H1 (cell line): ENCODE measurements around the gene PPP1R13B. TPM values are rescaled to one million over a fixed set of nuclear protein-coding genes. Genes with fewer than 3 reads are reported as not detected.

Source experiments
- CTCF ChIA-PET: fragments of 300-600 bp; sonication (Branson Sonifier 250); formaldehyde crosslinking; loops from one replicate; lab custom pipeline; 2021; ENCODE audit not compliant: partially characterized antibody; lab: Charles Lee
- POLR2A ChIA-PET: fragments of 300-600 bp; sonication (Branson Sonifier 250); formaldehyde crosslinking; loops from one replicate; lab custom pipeline; 2021; ENCODE audit warnings: inconsistent platforms; ENCODE audit not compliant: partially characterized antibody; lab: Charles Lee
- DNase-seq, 2 experiments: peaks; one replicate each; pipeline versions ENCODE4 v3.0.0 to v3.0.0-alpha.2; 2010 to 2022; ENCODE audit warnings: low spot score in 2 of 2, low read depth in 1 of 2, mixed read lengths in 1 of 2
- FAIRE-seq: peaks from 2 replicates; lab custom pipeline; 2011; peaks lifted over from hg19 to GRCh38; lab: Jason Lieb, UNC
- H2AFZ ChIP-seq: 2 replicates; pipeline ENCODE4 v1.8.1; 2012; ENCODE audit warnings: low read length, inconsistent platforms
- H2AK5ac ChIP-seq: 2 replicates; pipeline ENCODE4 v1.6.1; 2013; ENCODE audit warnings: low read depth, low read length
- H2BK120ac ChIP-seq: replicated peaks from 2 replicates; pipeline ENCODE3; 2013; ENCODE audit warnings: low read depth, low read length, inconsistent platforms
- H2BK12ac ChIP-seq: 2 replicates; pipeline ENCODE4 v1.6.1; 2013; ENCODE audit warnings: low read depth, low read length
- H2BK15ac ChIP-seq: 2 replicates; pipeline ENCODE4 v1.6.1; 2013; ENCODE audit warnings: low read length
- H2BK20ac ChIP-seq: 2 replicates; pipeline ENCODE4 v1.6.1; 2013; ENCODE audit warnings: low read length
- H2BK5ac ChIP-seq: 2 replicates; pipeline ENCODE4 v1.6.1; 2013; ENCODE audit warnings: low read depth, low read length
- H3K14ac ChIP-seq: 2 replicates; pipeline ENCODE4 v1.6.1; 2013; ENCODE audit warnings: inconsistent platforms; ENCODE audit not compliant: insufficient read length
- H3K18ac ChIP-seq: 2 replicates; pipeline ENCODE4 v1.6.1; 2013; ENCODE audit warnings: low read length; ENCODE audit errors: extremely low read depth
- H3K23ac ChIP-seq: 2 replicates; pipeline ENCODE4 v1.6.1; 2013; ENCODE audit warnings: inconsistent platforms; ENCODE audit not compliant: insufficient read length
- H3K23me2 ChIP-seq: 2 replicates; pipeline ENCODE4 v1.6.1; 2013; ENCODE audit warnings: low read depth, low read length
- H3K27ac ChIP-seq: 2 replicates; pipeline ENCODE4 v1.6.1; 2011; ENCODE audit warnings: low read depth, low read length, inconsistent platforms
- H3K27me3 ChIP-seq, 4 experiments: replicated peaks in 1 of 4; 1 replicate in 1 of 4; 2 replicates in 3 of 4; pipeline versions ENCODE4 v1.6.1 to v1.8.1; 2011 to 2013; ENCODE audit warnings: low read length in 3 of 4, mild to moderate bottlenecking in 3 of 4, inconsistent platforms in 2 of 4, mixed read lengths in 2 of 4, moderate library complexity in 1 of 4; ENCODE audit not compliant: control insufficient read depth in 3 of 4, insufficient read depth in 3 of 4; ENCODE audit errors: extremely low read depth in 1 of 4
- H3K36me3 ChIP-seq, 4 experiments: 2 replicates each; pipeline versions ENCODE4 v1.6.1 to v1.8.1; 2011 to 2013; ENCODE audit warnings: mild to moderate bottlenecking in 4 of 4, low read length in 3 of 4, moderate library complexity in 2 of 4, control low read depth in 1 of 4, inconsistent platforms in 1 of 4; ENCODE audit not compliant: insufficient read depth in 4 of 4, control insufficient read depth in 2 of 4
- H3K4ac ChIP-seq: replicated peaks from 2 replicates; pipeline ENCODE3; 2013; ENCODE audit warnings: low read length, low read depth, mixed read lengths, inconsistent platforms; ENCODE audit not compliant: insufficient read length
- H3K4me1 ChIP-seq, 4 experiments: replicated peaks in 1 of 4; 1 replicate in 1 of 4; 2 replicates in 3 of 4; pipeline versions ENCODE4 v1.6.1 to v1.8.1; 2011 to 2013; ENCODE audit warnings: low read length in 3 of 4, inconsistent platforms in 2 of 4, mixed read lengths in 1 of 4; ENCODE audit not compliant: insufficient read depth in 4 of 4, control insufficient read depth in 3 of 4
- H3K4me2 ChIP-seq, 2 experiments: 2 replicates each; pipeline versions ENCODE4 v1.6.1 to v1.8.1; 2011 to 2013; ENCODE audit warnings: low read depth in 2 of 2, low read length in 2 of 2, control low read depth in 1 of 2, inconsistent platforms in 1 of 2, mild to moderate bottlenecking in 1 of 2; ENCODE audit not compliant: insufficient read depth in 1 of 2
- H3K4me3 ChIP-seq, 4 experiments: fragments of 200-600, 300-600 bp in 1 of 4; sonication (generic), shearing (Covaris generic), sonication (Bioruptor Twin) in 1 of 4; 2 replicates each; pipeline versions ENCODE4 v1.5.1 to v1.8.1; 2011 to 2016; ENCODE audit warnings: low read length in 4 of 4, low read depth in 3 of 4, control low read depth in 2 of 4, inconsistent platforms in 2 of 4, mild to moderate bottlenecking in 2 of 4, mixed read lengths in 1 of 4, moderate library complexity in 1 of 4; ENCODE audit not compliant: insufficient read depth in 2 of 4; ENCODE audit errors: extremely low read depth in 1 of 4
- H3K56ac ChIP-seq: replicated peaks from 2 replicates; pipeline ENCODE3; 2013; ENCODE audit warnings: low read depth, mild to moderate bottlenecking, mixed read lengths, low read length, inconsistent platforms; ENCODE audit not compliant: insufficient read length
- H3K79me1 ChIP-seq: 2 replicates; pipeline ENCODE4 v1.6.1; 2013; ENCODE audit warnings: low read depth, low read length, control low read depth
- H3K79me2 ChIP-seq, 2 experiments: 2 replicates each; pipeline versions ENCODE4 v1.6.1 to v1.8.1; 2012 to 2013; ENCODE audit warnings: low read length in 2 of 2, mild to moderate bottlenecking in 2 of 2, inconsistent platforms in 1 of 2; ENCODE audit not compliant: insufficient read depth in 2 of 2, control insufficient read depth in 1 of 2
- H3K9ac ChIP-seq, 4 experiments: replicated peaks in 1 of 4; 1 replicate in 1 of 4; 2 replicates in 3 of 4; pipeline versions ENCODE4 v1.6.1 to v1.8.1; 2011 to 2013; ENCODE audit warnings: low read depth in 3 of 4, low read length in 3 of 4, control low read depth in 2 of 4, mild to moderate bottlenecking in 2 of 4, moderate library complexity in 2 of 4, inconsistent platforms in 1 of 4; ENCODE audit errors: extremely low read depth in 1 of 4
- H3K9me3 ChIP-seq, 2 experiments: 2 replicates each; pipeline versions ENCODE4 v1.6.1 to v1.8.1; 2012 to 2013; ENCODE audit warnings: mild to moderate bottlenecking in 2 of 2, moderate library complexity in 2 of 2, control low read depth in 1 of 2, inconsistent platforms in 1 of 2, low read depth in 1 of 2, low read length in 1 of 2, mixed read lengths in 1 of 2; ENCODE audit not compliant: insufficient read depth in 2 of 2
- H4K20me1 ChIP-seq, 2 experiments: replicated peaks in 1 of 2; 2 replicates each; pipeline versions ENCODE3 to v1.8.1; 2011 to 2013; ENCODE audit warnings: inconsistent platforms in 2 of 2, low read length in 2 of 2, mild to moderate bottlenecking in 1 of 2; ENCODE audit not compliant: insufficient read depth in 2 of 2, control insufficient read depth in 1 of 2
- H4K5ac ChIP-seq: 2 replicates; pipeline ENCODE4 v1.6.1; 2013; ENCODE audit warnings: low read length, low read depth, mixed read lengths, inconsistent platforms; ENCODE audit not compliant: insufficient read length
- H4K8ac ChIP-seq: 2 replicates; pipeline ENCODE4 v1.8.0; 2013; ENCODE audit warnings: mild to moderate bottlenecking, moderate library complexity, low read length, inconsistent platforms; ENCODE audit not compliant: insufficient read depth; ENCODE audit errors: extremely low read depth
- H4K91ac ChIP-seq: replicated peaks from 2 replicates; pipeline ENCODE3; 2013; ENCODE audit warnings: low read length, mixed read lengths, inconsistent platforms; ENCODE audit not compliant: insufficient read length
- CHD2 ChIP-seq: IDR thresholded peaks from 2 replicates; pipeline ENCODE4 v1.6.1; 2012; ENCODE audit warnings: low read length, improper control_type of control experiment
- JUN ChIP-seq: IDR thresholded peaks from 2 replicates; pipeline ENCODE4 v1.6.1; 2011; ENCODE audit warnings: low read depth, mild to moderate bottlenecking, improper control_type of control experiment, low read length
- KDM1A ChIP-seq: fragments of 200-600, 300-600 bp; sonication (generic); IDR thresholded peaks from 2 replicates; pipeline ENCODE4 v1.7.1; 2016; ENCODE audit warnings: mild to moderate bottlenecking, low read length, borderline replicate concordance
- KDM4A ChIP-seq: IDR thresholded peaks from one replicate; pipeline ENCODE4 v1.7.1; 2012; ENCODE audit warnings: low read depth, mild to moderate bottlenecking, moderate library complexity, low read length, inconsistent platforms; ENCODE audit not compliant: severe bottlenecking
- RBBP5 ChIP-seq: IDR thresholded peaks from 2 replicates; pipeline ENCODE4 v1.7.1; 2012; ENCODE audit warnings: low read depth, mild to moderate bottlenecking, inconsistent platforms, low read length, moderate library complexity, borderline replicate concordance
- RNF2 ChIP-seq: fragments of 200-900, 300-1000 bp; sonication (generic); IDR thresholded peaks from 2 replicates; pipeline ENCODE4 v1.7.1; 2016; ENCODE audit warnings: borderline replicate concordance, low read depth, mild to moderate bottlenecking, antibody characterized with exemption, low read length; ENCODE audit not compliant: poor library complexity, severe bottlenecking; ENCODE audit errors: missing control alignments
- SIRT6 ChIP-seq: IDR thresholded peaks from one replicate; pipeline ENCODE4 v1.7.1; 2012; ENCODE audit warnings: low read length, inconsistent platforms
- SRF ChIP-seq: IDR thresholded peaks from 2 replicates; pipeline ENCODE4 v1.6.1; 2011; ENCODE audit warnings: mild to moderate bottlenecking, low read depth, low read length, moderate library complexity
- TAF7 ChIP-seq: optimal IDR thresholded peaks from 2 replicates; pipeline ENCODE3; 2011; ENCODE audit warnings: low read depth, mild to moderate bottlenecking, inconsistent platforms, low read length, moderate library complexity, borderline replicate concordance
- ZNF274 ChIP-seq: IDR thresholded peaks from 2 replicates; pipeline ENCODE4 v1.7.0; 2012; ENCODE audit warnings: low read length, borderline replicate concordance; ENCODE audit errors: extremely low read depth
- WGBS, 2 experiments: shearing (Covaris generic) in 1 of 2; methylation state at CpG; one replicate each; pipeline versions ENCODE4 v1.1.6 to v1.1.7; 2013 to 2015; ENCODE audit warnings: low lambda C conversion rate in 2 of 2, mixed read lengths in 2 of 2, inconsistent platforms in 1 of 2, low coverage in 1 of 2, missing lambda C conversion rate in 1 of 2; ENCODE audit not compliant: insufficient replicate concordance in 2 of 2, insufficient coverage in 1 of 2, insufficient read length in 1 of 2; ENCODE audit errors: extremely low coverage in 1 of 2, missing lambda C conversion rate in 1 of 2; 5-methylcytosine and 5-hydroxymethylcytosine counted together
- polyA plus RNA-seq, 7 experiments: library from polyadenylated mRNA; depleted of rRNA in 3 of 7; stranded (reverse) in 5 of 7; unstranded in 2 of 7; fragments of >200 nt in 5 of 7; fragments of 200-250 nt in 2 of 7; gene quantifications; 1 replicate in 5 of 7; 2 replicates in 1 of 7; 4 replicates in 1 of 7; pipeline versions ENCODE4 v1.2.1 to v1.2.3, GENCODE V29; 2011 to 2013; ENCODE audit warnings: missing spikeins in 2 of 7, mixed read lengths in 2 of 7
- total RNA-seq: library from RNA; stranded (reverse); fragmentation: NEBNext Ultra II Directional; extraction: Animal tissue kit (Norgen Biotek cat#: 25700); gene quantifications from 2 replicates; pipeline ENCODE4 v1.2.1, GENCODE V29; 2021
- TF ChIP-seq, protein P1 (sequence below): IDR thresholded peaks from 2 replicates; pipeline ENCODE4 v1.6.1; 2012; ENCODE audit warnings: inconsistent platforms

Gene PPP1R13B
- total and polyA plus RNA-seq, 2 of the 8 experiments (the other 6 are each of a cell fraction or from before 2014, with no cell fraction given), result 2.6 to 8.9 TPM

DNA sequence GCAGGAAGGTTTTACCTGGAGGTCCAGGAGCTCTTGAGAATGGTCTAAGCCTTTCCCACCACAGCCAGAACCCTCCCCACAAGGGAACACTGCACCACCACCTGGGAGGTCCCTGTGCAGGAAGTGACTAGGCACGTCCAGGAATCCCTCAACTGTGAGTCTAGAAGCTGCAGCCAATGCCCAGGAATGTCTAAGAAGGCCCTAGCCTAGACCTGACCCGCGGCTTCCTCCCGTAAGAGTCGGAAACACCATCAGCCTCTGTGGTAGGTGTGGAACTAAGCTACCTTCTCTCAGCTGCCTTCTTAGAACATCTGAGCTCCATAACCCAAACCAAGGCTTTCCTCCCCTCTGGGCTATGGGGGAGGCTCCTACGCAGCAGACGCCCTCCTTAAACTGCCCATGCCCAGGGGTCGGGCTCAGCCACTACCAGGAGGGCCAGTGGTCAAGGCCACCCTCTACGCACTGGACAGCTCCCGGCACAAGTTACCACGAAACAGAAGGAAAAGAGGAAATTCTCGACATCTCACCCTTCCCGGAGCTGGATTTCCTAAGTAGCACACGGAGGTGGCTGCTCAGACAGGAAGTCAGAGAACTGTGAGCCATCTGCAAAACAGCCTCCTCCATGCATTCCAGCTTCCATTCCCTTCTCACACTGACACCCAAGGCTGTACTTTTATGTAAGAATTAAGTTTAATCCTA lies 106.2 kb downstream of the PPP1R13B start:
- no peaks in the 10 kb centered on the region; a peak in 1 of 7 replicates for H3K27me3 ChIP-seq
- no peak overlapping the region for H3K9ac ChIP-seq
- H2BK15ac ChIP-seq, result no peak overlapping the region
- no peak overlapping the region for H2BK120ac ChIP-seq
- no peak overlapping the region for H4K5ac ChIP-seq
- H2AK5ac ChIP-seq, result no peak overlapping the region
- no peaks in the 10 kb centered on the region for H3K79me2 ChIP-seq
- H2AFZ ChIP-seq, result no peak overlapping the region
- H3K56ac ChIP-seq, result no peak overlapping the region
- 91% methylated on average over 14 of the region's 14 CpGs; no CpG with 5 or more reads in 1 of the 2 experiments for WGBS, 2 experiments
- H4K91ac ChIP-seq, result no peak overlapping the region
- H4K20me1 ChIP-seq, result no peaks in the 10 kb centered on the region
- peak overlapping the region; percentile 69; the same call in 1 of the 2 replicates for H4K8ac ChIP-seq
- POLR2A ChIA-PET, result interaction anchor here (1.1 kb wide), 1 partner anchor 17 kb away, joined by 3 read pairs; no protein-coding TSS in a partner anchor
- no peak overlapping the region for H3K4me3 ChIP-seq
- DNase-seq (no peak), FAIRE-seq (no peak)
- H2BK12ac ChIP-seq, result no peak overlapping the region
- no peak overlapping the region for H3K4ac ChIP-seq
- H3K9me3 ChIP-seq, result no peaks in the 10 kb centered on the region
- no peak overlapping the region for H3K23ac ChIP-seq
- no peak overlapping the region for H3K14ac ChIP-seq
- H3K27ac ChIP-seq, result no peak overlapping the region
- CTCF ChIA-PET, result interaction anchor here (0.6 to 1.3 kb wide), 4 partner anchors 30 to 235 kb away, joined by 3 to 4 read pairs (median 3); no protein-coding TSS in a partner anchor
- no peaks in the 10 kb centered on the region; a peak in 2 of 8 replicates for H3K36me3 ChIP-seq
- no peaks in the 10 kb centered on the region for H3K23me2 ChIP-seq
- no peak overlapping the region for H3K18ac ChIP-seq
- H3K4me1 ChIP-seq, result peaks cover 0 to 3% (median under 1%) of the 10 kb centered on the region in 4 experiments; a peak in 2 of 7 replicates
- H2BK5ac ChIP-seq, result no peak overlapping the region
- no peak overlapping the region for H2BK20ac ChIP-seq
- H3K4me2 ChIP-seq, result no peak overlapping the region
- no peaks in the 10 kb centered on the region for H3K79me1 ChIP-seq
- no peak for TF ChIP-seq RNF2
- TF ChIP-seq TAF7, result no peak
- no peak for TF ChIP-seq RBBP5
- no peak for TF ChIP-seq SRF
- TF ChIP-seq JUN, result no peak
- TF ChIP-seq KDM1A, result no peak
- no peak for TF ChIP-seq CHD2
- TF ChIP-seq, protein P1, sequence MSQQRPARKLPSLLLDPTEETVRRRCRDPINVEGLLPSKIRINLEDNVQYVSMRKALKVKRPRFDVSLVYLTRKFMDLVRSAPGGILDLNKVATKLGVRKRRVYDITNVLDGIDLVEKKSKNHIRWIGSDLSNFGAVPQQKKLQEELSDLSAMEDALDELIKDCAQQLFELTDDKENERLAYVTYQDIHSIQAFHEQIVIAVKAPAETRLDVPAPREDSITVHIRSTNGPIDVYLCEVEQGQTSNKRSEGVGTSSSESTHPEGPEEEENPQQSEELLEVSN, result no peak
- no peak for TF ChIP-seq ZNF274
- TF ChIP-seq SIRT6, result no peak
- TF ChIP-seq KDM4A, result no peak
